ENCODE data around the gene VWA1.

VWA1 gene, protein sequence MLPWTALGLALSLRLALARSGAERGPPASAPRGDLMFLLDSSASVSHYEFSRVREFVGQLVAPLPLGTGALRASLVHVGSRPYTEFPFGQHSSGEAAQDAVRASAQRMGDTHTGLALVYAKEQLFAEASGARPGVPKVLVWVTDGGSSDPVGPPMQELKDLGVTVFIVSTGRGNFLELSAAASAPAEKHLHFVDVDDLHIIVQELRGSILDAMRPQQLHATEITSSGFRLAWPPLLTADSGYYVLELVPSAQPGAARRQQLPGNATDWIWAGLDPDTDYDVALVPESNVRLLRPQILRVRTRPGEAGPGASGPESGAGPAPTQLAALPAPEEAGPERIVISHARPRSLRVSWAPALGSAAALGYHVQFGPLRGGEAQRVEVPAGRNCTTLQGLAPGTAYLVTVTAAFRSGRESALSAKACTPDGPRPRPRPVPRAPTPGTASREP

DNA sequence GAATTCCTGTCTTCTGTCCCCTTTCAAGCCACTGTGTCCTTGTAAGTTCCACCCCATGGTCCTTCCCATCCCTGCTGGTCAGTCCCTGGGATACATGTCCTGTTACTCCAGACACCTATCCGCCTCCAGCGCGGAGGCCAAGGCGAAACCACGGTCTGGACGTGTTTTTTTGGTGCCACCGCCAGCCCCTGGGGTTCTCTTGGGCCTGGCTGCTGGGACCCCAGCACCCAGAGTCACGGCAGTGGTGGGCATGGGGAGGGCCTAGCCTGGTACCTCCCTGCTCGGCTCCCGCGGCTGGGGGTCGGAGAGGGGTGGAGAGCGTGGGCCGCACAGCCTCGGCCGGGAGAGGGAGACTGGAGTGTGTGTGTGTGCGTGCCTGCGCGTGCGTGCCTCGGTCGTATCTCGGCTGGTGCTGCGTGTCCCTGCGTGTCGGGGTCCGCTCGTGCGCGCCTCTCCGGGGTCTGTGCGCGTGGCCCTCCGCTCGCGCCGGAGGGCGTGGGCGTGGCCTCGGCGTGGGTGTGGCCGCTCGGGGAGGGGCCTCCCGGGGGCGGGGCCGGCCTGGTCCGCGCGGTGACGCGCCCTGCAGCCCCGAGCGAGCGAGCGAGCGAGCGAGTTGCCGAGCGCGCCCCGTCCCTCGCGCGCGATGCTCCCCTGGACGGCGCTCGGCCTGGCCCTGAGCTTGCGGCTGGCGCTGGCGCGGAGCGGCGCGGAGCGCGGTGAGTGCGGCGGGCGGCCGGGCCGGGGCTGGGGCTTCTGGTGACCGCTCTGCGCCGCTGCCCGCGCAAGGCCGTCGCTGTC lies at the start of gene VWA1:
TSS of gene VWA1 (plus strand) at position 585 of the 798 bp plus-strand sequence. CDS start at position 644, 59 bp downstream.
- H3K27ac ChIP-seq: peak within 1 kb of the TSS; percentile 42
- TF ChIP-seq, protein P1, sequence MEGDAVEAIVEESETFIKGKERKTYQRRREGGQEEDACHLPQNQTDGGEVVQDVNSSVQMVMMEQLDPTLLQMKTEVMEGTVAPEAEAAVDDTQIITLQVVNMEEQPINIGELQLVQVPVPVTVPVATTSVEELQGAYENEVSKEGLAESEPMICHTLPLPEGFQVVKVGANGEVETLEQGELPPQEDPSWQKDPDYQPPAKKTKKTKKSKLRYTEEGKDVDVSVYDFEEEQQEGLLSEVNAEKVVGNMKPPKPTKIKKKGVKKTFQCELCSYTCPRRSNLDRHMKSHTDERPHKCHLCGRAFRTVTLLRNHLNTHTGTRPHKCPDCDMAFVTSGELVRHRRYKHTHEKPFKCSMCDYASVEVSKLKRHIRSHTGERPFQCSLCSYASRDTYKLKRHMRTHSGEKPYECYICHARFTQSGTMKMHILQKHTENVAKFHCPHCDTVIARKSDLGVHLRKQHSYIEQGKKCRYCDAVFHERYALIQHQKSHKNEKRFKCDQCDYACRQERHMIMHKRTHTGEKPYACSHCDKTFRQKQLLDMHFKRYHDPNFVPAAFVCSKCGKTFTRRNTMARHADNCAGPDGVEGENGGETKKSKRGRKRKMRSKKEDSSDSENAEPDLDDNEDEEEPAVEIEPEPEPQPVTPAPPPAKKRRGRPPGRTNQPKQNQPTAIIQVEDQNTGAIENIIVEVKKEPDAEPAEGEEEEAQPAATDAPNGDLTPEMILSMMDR (conservative IDR thresholded peaks at IDR 0.05; ENCODE audit: low read depth): no peak
- POLR2A ChIA-PET (ENCODE audit: low non-redundant PET): no interaction called here
- DNase-seq (ENCODE audit: low spot score): peak; percentile 86
- CTCF ChIA-PET: interaction anchor here (1.8 kb wide), 1 partner anchor 28 kb away, joined by 7 read pairs; the partner anchor contains the start of gene MRPL20

DNA sequence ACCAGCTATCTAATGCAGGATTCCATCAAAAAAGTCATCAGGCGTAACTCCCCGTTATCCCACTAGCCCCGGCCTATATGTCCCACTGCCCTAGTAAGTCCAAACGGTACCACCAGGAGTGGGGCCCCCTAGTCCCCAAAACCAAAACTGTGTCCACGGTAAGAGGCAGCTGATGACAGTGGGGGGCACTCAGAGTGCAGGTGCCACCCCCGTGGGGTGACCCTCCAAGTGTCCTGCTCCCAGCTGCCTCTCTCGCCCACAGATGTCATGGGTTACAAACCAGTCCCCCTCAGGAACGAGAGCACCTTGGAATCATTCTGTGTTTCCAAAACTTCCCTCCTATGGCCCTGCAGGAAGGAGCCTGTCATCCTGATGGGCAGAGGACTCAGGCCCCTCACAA lies 49.6 kb upstream of the VWA1 start:
- no peak overlapping the region for H3K27ac ChIP-seq
- DNase-seq (ENCODE audit: low spot score): no peak
- CTCF ChIA-PET: no interaction called here
- POLR2A ChIA-PET (ENCODE audit: low non-redundant PET): no interaction called here
- TF ChIP-seq, protein P1 (conservative IDR thresholded peaks at IDR 0.05; ENCODE audit: low read depth): no peak

DNA sequence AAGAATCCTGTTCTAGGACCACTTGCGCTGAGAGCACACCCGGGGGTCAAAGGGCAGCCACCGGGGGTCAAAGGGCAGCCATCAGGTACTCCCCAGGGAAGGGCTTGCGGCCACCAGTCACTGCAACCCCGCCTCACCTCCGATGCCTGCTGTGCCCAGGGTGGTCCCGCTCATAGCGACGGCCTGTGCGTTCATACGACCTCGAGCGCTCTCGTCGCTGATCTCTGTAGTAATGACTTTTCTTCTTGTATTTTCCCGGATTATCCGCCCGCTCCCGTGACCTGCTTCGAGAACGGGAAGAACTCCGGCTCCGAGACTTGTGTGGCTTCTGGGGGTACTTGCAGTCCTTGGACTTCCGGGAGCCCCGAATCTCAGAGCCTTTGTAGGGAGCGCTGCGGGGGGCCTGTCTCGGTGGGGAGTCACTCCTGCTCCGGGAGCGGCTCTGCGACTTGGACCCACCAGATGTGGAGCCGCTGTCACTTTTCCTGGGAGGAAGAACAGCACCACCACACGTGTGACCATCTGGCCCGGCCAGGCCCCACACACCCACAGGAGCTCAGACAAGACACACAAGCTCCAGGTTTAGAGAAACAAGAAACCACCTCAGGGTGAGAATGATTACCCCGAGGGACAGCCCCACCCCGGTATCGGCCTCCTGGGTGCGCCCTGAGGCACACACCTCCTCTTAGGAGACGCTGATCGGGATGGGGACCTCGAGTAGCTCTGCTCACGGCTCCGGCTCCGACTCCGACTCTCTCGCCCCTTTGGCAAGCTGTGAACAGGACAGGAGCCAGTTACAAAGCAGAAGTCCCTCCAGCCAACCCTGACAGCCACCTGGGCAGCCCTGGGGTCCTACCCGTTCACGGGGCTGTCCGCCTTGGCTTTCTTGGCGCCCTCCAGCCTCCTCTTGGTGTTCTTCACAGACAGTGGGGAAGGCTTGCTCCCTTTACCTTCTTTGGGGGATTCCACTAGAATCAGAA lies 48.1 kb upstream of the VWA1 start:
- DNase-seq (ENCODE audit: low spot score): no peak
- CTCF ChIA-PET: no interaction called here
- 0 out of 2 replicates have a peak overlapping the region, but pooled peaks have one; percentile 11 for H3K27ac ChIP-seq
- POLR2A ChIA-PET (ENCODE audit: low non-redundant PET): no interaction called here
- TF ChIP-seq, protein P1 (conservative IDR thresholded peaks at IDR 0.05; ENCODE audit: low read depth): no peak

DNA sequence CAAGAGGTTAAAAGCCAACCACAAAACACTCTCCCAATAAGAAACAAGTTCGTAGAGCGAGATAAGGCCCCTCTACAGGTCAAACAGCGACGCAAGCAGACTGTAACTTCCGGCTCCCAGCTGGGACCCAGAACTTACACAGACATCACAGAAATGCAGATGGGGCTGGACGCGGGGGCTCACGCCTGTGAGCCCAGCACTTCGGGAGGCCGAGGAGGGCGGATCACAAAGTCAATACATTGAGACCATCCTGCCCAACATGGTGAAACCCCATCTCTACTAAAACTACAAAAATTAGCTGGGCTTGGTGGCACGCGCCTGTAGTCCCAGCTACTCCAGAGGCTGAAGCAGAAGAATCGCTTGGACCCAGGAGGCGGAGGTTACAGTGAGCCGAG lies 47.4 kb upstream of the VWA1 start:
- DNase-seq (ENCODE audit: low spot score): no peak
- TF ChIP-seq, protein P1 (conservative IDR thresholded peaks at IDR 0.05; ENCODE audit: low read depth): no peak
- CTCF ChIA-PET: no interaction called here
- H3K27ac ChIP-seq: 0 out of 2 replicates have a peak overlapping the region, but pooled peaks have one; percentile 11
- POLR2A ChIA-PET (ENCODE audit: low non-redundant PET): no interaction called here

DNA sequence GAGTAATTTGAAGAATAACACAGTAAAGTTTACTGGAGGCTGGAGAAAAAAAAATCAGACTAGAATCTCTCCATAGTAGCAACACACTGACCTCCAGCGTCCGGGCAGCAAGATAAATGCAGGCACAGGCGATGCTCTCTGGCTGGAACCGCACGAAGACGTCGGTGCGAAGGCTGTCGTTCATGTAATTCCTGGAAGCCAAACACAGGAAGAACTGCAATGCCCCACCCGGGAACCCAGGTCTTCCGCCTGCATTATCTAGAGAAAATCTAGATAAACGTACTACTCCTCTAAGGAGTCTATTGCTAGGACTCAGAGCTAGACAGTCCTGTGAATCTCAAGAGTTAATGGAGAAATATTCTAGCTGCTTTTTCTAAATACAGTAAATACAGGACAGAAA lies 44.8 kb upstream of the VWA1 start:
- H3K27ac ChIP-seq: no peak overlapping the region
- ChIA-PET POLR2A (ENCODE audit: low non-redundant PET) (no interaction called here), CTCF (interaction anchor here (0.7 kb wide), 1 partner anchor 15 kb away, joined by 4 read pairs; no protein-coding TSS in a partner anchor)
- TF ChIP-seq, protein P1 (conservative IDR thresholded peaks at IDR 0.05; ENCODE audit: low read depth): no peak
- DNase-seq (ENCODE audit: low spot score): no peak
